ENCODE measurements around the gene FRAT1.

The FRAT1 gene

DNA sequence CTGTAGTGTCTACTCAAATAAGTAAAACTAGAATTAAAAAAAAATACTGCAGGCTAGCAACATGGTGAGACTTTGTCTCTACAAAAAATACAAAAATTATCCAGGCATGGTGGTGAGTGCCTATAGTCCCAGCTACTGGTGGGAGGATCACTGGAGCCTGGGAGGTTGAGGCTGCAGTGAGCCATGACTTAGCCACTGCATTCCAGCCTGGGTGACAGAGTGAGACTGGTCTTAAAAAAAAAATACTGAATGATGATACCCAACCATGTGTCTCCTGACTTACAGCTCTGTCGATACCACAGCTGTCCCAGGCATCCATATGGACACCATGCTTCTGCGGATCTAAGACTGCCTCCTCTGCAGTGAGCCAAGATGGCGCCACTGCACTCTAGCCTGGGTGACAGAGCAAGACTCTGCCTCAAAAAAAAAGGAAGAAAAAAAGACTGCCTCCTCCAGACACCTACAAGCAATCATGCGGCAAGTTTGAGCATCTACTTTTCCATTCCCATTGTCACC is 7.9 kb upstream of the FRAT1 start:
- DNase-seq, result no peak

DNA sequence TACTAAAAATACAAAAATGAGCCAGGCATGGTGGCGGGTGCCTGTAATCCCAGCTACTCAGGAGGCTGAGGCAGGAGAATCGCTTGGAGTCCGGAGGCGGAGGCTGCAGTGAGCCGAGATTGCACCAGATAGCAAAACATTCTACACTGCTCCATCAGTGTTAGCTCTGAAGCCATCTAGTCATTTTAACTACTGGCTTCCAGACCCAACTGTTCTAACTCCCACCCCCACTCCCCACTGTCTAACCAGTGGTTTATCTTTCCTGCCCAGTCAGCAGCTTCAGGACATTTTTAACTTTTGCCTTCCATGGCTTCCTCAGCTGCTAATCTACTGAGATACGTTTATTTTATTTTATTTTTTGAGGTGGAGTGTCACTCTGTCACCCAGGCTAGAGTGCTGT is 6.2 kb upstream of the FRAT1 start:
- DNase-seq, result no peak

DNA sequence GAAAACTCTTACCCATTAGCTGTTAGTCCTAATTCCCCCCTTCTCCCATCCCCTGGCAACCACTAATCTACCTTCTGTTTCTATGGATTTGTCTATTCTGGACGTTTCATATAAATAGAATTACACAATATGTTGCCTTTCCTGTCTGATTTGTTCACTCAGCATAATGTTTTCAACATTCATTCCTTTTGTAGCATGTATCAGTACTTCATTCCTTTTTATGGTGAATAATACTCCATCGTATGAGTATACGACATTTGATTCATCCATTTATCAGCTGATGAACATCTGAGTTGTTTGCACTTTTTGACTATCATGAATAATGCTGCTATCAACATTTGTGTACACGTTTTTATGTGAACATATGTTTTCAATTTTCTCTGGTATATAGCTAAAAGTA is 4.4 kb upstream of the FRAT1 start:
- no peak for DNase-seq

DNA sequence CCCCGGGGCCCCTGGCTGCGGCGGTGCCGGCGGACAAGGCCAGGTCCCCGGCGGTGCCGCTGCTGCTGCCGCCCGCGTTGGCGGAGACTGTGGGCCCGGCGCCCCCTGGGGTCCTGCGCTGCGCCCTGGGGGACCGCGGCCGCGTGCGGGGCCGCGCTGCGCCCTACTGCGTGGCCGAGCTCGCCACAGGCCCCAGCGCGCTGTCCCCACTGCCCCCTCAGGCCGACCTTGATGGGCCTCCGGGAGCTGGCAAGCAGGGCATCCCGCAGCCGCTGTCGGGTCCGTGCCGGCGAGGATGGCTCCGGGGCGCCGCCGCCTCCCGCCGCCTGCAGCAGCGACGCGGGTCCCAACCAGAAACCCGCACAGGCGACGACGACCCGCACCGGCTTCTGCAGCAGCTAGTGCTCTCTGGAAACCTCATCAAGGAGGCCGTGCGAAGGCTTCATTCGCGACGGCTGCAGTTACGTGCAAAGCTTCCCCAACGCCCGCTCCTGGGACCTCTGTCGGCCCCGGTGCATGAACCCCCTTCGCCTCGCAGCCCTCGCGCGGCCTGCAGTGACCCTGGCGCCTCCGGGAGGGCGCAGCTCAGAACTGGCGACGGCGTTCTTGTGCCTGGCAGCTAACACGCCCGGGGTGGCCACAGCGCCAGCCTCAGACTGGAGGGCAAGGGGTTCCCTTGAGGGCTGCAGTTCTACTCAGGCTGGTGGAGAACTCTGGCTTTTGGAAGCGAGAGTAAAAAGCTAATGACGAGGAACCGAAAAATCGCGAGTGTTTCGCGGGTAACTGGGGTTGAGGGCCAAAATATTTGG is 804 bp downstream of the FRAT1 start:
- peak; percentile 46 to 57 for DNase-seq

DNA sequence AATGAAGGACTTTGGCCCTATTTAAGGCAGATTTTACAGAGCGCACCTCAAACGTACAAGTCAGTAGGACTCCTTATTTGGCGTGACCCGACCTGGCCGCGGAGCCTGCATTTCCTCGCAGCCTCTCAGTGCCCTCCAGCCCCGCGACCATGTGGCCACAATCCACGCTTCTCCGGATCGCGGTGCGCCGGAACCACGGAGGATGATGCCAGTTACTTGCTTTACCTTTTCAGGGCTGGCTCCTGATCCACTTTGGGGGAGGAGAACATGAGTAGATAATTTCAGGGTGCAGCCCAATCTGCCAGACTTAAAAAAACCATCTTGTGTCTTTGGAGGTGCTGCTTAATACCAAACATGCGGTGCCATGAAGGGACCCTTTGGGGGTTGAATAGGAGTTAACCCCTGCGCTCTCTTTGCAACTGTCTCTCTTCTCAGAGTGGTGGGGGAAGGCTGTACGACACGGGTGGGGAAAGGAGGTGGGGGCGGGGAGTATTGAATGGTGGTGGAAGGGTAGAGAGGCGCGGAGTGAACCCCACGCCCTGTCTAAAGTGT is 1.5 kb downstream of the FRAT1 start:
- peak in 1 of 2 experiments; percentile 20 for DNase-seq

DNA sequence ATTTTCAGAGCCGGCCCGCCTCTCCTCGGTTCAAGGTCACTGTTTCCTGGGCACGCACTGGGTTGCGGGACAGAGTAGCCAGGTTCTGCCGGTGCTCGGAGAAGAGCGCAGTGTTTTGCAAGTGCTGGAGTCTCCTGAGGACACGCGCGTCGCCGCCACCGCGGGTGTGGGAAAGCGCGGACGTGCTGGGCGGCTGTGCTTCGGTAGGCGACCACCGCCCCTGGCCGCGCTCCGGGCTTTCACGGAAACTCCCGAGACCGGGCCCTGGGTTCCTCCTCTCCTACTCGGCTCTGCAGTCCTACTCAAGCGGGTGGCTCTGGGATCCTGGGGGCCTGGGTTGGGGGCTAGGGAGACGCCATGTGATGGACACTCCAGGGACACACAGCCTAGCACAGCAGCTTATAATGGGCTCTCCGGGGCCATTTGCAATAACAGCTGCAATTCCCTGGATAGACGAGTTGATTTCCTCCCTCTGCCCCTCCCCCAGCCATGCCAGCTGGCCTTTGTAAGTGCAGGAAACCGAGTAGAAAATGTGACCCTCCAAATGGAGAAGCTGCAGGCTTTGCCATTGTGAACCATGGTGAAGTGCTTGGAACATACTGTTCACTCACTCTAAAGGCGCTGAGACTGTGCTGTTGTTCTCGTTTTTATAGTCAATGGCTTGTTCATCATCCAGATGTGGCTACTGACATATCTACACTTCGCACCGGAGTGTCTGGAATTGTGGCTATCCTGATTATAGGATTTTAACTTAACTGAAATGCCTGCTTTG is 2.1 kb downstream of the FRAT1 start:
- no peak for DNase-seq

DNA sequence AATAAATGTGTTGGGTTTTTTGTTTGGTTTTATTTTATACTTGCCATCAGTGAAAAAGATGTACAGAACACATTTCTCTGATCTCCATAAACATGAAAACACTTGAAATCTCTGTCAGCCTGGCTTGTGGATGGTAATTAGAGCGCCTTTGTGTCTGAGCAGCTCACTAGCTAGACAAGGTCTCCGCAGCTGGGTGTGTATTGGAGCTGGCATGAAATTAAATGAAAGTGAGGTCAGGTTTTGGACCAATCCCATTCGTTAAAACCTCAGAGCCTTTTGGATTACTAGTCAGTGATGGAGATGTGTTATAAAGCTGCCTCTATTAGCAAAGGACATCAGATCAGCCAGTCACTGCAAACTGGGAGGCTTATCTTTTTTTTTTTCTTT is 2.7 kb downstream of the FRAT1 start:
- DNase-seq, result no peak

DNA sequence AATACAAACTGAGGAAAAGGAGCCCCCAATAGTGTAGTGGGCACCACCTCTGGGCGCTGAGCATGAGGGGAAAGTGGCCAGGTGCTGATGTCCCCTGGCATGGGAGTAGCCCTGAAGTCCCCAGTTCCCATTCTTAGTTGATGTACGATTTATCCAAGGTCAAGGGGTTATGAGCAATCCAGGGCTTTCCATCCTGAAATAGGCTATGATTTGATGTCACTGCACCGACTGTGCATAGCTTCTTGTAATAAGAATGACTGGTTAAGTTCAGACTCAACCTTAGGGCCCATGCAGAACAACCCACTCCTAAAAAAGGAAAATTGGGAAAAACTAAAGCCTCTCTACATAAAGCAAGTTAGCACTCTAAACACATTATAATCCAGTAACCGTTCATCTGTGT is 4.4 kb downstream of the FRAT1 start:
- DNase-seq, result no peak

DNA sequence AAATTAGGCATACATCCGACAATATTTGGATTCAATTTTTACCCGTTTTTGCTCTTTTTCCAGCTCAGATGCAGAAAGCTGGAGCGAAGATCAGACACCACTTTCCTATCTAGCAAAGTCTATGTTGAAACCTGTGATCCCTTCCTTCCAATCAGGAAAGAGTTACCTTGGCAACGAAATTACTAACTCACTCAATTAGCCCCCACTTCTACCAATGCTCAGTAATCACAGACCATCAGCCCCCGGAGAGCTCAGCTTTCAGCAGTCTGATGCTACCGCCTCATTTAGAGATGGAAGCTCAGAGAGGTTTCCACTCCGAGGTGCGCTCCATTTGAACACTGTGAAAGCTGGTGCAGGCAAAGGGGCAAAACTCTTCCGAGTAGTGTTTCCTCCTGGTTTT is 6.7 kb downstream of the FRAT1 start:
- no peak for DNase-seq

DNA sequence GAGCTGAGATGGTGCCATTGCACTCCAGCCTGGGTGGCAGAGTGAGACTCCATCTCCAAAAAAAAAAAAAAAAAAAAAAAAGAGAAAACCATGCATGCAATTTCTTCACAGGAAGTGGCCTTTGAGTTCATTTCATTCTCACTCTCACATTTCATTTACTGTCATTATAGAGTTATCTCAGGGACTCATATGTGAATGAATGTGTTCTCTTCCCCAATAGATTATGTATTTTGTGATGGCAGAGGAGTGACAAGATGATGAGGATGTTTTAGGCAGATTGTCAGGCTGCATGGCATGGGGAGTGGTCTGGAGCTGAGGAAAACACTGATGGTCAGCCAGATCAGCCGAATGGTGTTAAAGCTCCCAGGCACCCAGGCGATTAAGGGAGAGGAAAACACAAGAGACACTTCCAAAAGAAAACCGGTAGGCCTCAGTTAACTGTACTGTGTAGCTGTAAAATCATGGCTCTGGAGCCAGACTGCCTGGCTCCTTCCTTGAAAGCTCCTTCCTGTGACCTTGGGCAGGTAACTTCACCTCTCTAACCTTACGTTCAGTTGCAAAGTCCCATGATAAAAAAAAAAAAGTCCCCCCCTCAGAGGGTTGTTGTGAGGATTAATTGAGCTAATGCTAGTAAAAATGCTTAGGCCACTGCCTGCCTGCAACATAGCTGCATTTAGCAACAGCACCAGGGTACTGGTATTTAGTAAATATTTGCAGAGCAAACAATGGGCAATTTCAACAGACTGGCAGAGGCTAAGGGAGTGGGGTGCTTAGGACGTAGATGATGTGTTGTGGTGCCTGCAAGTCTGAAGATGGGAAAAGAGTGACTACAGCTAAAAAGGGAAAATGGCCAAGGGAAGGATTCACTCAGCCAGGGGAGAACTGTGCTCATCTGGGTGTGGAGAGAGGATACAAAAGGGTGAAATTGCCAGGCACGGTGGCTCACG is 8.6 kb downstream of the FRAT1 start:
- no peak for DNase-seq

DNA sequence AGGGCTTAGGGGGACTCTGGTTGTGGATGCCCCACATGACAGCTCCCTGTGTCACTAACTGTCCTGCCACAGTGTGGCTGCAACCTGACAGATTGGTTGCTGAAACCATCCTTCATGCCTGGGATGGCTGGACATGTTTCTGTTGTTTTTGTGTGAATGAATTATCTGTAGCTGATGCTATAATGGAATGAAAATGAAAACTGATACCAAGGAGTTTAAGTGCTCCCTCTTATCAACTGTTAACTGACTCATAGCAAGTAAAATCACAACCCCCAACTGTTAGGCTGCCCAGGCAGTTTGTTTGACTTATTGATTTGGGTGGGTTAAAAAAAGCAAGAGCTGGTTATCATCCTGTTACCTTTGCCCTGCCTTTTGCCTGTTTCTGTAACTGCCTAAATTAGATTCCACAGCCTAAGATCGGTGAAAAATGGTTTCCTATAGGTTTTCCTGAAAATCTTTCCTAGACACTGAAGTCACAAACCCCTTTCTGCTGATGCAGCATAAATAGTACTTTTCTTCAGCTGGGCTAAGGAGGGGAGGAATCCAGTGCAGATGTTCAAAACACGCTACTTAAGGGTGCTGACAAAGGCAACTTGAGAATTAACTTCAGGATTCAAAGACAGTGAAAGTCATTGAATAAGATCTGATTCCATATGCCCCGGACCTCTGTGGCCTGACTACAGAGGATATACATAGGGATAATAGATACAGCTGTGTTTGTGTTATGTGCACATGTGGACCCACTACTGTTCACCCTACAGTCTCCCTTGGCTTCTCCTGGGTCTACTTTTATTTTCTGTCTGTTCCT is 9.8 kb downstream of the FRAT1 start:
- no peak for DNase-seq

DNA sequence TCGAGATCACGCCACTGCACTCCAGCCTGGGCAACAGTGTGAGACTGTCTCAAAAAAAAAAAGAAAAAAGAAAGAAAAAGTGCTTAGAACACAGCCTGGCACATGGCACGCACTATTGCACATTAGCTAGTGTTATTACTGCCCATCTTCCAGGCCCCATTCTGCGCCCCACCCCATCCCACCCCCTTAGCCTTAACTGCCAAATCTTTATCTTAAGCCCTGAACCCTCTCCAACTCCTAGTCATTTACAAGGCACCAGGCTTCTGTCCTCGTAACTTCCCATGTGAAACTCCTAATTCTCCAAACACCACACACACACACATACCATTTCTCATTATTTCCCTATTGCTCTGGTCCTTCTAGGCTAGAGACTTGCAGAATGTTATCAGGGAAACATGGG is 10.7 kb downstream of the FRAT1 start:
- no peak for DNase-seq

DNA sequence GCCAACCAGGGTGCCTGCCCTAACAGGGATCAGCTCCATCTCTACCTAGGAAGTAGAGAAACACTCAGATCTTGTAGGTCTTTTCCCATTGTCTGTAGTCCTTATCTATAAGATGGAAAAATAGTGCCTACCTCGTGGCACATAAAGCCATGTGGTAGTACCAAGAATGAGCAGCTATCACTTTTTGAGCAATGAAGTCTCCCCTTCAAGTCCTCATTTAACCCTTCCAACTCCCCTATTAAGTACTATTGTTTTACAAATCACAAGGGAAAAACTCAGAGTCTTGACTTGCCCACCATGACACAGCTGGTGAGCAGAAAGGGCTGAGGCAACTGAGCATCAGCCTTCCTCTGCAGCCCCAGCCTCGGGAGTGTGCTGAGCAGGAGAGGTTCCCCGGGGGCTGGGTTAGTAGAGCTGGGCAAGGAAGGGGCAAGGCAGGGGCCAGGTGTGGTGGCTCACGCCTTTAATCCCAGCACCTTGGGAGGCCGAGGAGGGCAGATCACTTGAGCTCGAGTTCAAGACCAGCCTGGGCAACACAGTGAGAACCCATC is 12.2 kb downstream of the FRAT1 start:
- DNase-seq, result no peak

DNA sequence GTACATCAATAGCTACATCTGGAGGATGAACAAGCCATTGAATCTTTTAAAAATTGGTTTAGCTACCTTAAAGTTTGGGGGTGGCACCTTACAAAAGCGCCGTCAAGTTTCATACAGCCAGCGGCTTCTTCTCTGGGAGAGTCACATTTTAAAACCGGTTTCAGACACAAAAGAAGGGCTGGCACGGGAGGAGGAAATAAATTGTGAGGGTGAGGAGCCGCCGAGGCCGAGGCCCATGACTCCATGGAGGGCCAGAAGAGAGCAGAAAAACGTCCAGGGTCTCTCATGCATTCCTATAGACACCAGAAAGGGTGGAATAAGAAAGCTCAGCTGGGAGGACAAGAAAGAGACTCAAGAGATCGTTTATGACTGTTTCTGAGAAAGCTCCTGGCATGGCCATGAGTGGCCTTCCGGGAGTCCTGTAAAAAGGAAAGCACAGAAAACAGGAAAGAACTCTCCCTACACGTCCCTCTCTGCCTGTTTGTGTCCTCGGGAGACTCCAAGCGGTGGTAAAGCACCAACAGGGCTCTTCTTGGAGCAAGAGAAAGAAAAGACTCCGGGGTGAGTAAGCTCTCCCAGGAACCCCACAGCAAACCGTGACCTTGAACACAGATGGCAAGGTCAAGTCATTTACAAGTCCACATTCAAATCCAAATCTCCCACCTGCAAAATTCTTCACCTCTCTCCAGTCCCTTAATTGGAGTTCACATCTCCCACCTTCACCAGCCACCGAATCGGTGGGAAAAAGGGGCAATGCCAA is 13.7 kb downstream of the FRAT1 start:
- DNase-seq, result no peak

DNA sequence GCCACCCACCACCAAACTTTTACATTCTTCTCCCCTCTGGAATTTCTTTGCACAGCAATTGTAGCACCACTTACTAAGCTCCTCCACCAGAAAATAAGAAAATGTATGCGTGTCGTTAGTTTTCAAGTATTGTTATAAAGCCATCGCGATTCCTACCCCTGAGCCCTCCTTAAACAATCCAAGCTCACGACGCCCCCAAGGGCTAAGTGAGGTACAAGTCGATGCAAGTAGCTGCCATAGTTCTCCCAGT is 14.2 kb downstream of the FRAT1 start:
- DNase-seq, result no peak

DNA sequence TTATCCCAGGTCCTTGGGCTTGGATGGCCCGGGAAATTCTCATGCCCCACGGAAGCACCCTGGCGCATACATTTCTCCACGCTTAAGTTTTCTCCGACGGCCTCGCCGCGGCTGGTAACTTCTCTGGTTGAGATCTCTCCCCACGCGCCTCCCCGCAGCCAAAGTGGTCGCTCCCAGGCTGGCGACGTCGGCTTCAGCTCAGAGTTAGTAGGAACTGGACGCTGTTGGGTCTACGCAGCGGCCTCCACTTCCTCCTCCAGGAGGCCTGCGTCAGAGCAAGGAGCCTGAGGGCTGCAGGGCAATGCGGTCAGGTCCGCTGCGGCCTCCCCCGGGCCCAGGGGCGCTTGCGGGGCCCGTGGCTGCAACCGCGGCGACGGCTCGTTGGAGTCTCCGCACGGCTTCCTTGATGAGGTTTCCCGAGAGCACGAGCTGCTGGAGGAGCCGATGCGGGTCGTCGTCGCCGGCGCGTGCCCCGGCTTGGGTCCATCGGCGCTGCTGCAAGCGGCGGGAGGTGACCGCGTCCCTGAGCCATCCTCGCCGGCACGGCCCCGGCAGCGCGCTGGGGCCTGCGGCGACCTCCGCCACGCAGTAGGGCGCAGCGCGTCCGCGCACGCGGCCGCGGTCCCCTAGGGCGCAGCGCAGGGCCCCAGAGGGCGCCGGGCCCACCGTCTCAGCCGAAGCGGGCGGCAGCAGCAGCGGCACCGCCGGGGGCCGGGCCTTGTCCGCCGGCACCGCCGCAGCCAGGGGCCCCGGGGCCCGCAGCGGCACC is 14.7 kb downstream of the FRAT1 start:
- peak in 1 of 2 experiments; percentile 18 for DNase-seq

DNA sequence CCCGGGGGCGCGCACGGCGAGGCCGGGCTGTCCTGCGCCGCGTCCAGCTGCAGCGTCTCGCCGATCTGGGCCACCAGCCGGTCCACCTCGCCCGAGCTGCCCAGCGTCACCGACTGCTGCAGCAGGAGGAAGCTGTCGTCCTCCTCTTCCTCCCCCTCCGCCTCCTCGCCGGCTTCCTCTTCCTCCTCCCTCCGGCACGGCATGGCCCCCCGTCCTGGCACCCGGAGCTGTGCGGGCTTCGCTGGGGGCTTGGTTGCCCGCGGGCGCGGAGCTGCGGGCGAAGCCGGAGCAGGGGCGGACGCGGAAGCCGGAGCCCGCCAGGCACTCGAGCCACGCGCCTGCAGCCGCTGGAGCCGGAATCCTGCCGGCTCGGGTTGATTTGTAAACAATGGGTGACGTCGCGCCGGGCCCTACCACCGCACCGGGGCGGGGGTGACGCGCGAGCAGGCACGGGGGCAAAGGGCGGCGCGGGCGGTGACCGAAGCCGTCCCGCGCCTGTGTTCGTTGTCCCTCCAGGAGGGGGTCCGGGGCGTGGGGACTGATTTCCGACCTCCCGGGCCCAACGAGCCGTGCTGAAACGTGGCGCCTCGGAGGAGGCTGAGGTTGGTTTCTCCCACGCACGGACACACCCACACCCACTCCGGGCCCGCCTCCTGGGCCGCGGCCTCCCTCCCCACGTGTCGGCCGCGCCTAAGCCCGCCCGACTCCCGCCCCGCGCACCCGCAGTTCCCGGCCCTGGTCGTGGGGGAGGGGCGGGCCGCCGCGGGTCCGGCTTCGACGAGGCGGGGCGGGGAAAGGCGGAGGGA is 15.5 kb downstream of the FRAT1 start, which contains the start of gene FRAT2:
TSS of gene FRAT2 (minus strand) at position 360 of the 806 bp plus-strand sequence. CDS start at position 203, 157 bp downstream.
- DNase-seq, result peak; percentile 82 to 86

DNA sequence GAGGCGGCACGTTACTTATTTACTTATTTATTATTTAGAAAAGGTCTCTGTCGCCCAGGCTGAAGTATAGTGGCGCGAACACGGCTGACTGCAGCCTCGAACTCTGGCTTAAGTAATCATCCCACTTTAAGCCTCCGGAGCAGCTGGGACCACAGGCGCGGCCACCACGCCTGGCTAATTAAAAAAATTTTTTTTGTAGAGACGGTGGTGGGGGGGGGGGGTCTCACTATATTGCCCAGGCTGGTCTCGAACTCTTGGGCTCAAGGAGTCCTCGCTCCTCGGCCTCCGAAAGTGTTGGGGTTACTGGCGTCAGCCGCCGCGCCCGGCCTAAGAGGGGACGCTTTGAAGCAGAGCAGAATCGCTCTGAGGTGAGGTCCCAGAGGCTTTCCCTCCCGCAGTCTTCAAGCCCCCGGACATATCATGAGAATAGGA is 16.1 kb downstream of the FRAT1 start:
- DNase-seq, result peak in 1 of 2 experiments; percentile 17

DNA sequence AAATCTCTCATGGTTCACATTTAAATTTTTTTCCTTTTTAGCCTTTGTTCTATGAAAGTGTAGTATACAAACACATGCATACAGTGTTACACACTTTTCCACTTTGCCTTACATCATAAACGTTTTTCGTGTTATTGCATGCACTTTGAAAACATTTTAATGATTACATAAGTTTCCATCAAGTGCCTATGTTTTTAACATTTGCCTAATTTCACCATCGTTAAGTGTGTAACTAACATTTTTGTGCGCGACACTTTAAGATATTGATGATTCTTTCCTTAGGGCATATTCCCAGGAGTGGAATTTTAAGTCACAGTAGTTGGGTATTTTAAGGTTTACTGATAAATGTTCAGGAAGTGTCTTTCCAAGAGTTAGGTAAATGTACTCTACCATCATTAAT is 16.9 kb downstream of the FRAT1 start:
- no peak for DNase-seq

Data from stimulated activated CD4-positive, alpha-beta T cell treated with anti-CD3 and anti-CD28 coated beads, Interleukin-4, amount 100 ng/mL, for 4 hours (primary cell).